ENCODE results near the gene RPS19. TPM values are rescaled to one million over a fixed set of nuclear protein-coding genes. Genes with fewer than 3 reads are reported as not detected.

The RPS19 gene
- total RNA-seq, 4 donors from 2014 or later = 673 to 1,241 (median 970) TPM

DNA sequence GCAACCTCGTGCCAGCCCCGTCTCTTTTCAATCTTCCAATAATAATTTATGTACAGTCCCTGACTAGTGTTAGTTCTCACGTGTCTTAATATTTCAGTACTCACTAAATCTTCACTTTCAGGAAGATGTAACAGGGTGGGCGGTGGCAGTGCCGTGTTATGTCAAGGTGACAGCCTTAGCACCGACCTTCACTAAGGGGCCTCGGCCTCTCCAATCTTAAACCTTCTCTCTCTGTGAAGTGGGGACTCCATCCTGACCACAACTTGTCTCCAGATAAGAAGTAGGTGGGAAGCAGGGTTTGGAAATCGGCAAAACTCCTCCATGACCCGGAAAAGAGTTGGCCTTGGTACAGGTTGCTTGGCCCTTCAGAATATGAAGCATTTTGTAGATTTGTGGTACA, 1.8 kb downstream of the RPS19 start:
- no peak overlapping the region for H3K4me3 ChIP-seq
- H3K9me3 ChIP-seq = no peaks in the 10 kb centered on the region
- no peak overlapping the region for H3K27ac ChIP-seq
- H3K27me3 ChIP-seq = no peaks in the 10 kb centered on the region
- TF ChIP-seq POLR2A (IDR thresholded peaks at IDR 0.05) (no peak), POLR2AphosphoS5 (IDR thresholded peaks at IDR 0.05) (no peak), EP300 (IDR thresholded peaks at IDR 0.05) (no peak)
- TF ChIP-seq, protein P1, sequence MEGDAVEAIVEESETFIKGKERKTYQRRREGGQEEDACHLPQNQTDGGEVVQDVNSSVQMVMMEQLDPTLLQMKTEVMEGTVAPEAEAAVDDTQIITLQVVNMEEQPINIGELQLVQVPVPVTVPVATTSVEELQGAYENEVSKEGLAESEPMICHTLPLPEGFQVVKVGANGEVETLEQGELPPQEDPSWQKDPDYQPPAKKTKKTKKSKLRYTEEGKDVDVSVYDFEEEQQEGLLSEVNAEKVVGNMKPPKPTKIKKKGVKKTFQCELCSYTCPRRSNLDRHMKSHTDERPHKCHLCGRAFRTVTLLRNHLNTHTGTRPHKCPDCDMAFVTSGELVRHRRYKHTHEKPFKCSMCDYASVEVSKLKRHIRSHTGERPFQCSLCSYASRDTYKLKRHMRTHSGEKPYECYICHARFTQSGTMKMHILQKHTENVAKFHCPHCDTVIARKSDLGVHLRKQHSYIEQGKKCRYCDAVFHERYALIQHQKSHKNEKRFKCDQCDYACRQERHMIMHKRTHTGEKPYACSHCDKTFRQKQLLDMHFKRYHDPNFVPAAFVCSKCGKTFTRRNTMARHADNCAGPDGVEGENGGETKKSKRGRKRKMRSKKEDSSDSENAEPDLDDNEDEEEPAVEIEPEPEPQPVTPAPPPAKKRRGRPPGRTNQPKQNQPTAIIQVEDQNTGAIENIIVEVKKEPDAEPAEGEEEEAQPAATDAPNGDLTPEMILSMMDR (IDR thresholded peaks at IDR 0.05) = no peak
- ATAC-seq = no peak
- 69 to 82% methylated on average over 4 to 5 of the region's 9 CpGs for WGBS, 2 donors (ENCODE audit: low coverage in 1 of 2)
- H3K4me1 ChIP-seq = peaks cover 4 to 68% (median 20%) of the 10 kb centered on the region in 3 donors
- peaks cover 0 to 58% of the 10 kb centered on the region in 2 donors for H3K36me3 ChIP-seq

DNA sequence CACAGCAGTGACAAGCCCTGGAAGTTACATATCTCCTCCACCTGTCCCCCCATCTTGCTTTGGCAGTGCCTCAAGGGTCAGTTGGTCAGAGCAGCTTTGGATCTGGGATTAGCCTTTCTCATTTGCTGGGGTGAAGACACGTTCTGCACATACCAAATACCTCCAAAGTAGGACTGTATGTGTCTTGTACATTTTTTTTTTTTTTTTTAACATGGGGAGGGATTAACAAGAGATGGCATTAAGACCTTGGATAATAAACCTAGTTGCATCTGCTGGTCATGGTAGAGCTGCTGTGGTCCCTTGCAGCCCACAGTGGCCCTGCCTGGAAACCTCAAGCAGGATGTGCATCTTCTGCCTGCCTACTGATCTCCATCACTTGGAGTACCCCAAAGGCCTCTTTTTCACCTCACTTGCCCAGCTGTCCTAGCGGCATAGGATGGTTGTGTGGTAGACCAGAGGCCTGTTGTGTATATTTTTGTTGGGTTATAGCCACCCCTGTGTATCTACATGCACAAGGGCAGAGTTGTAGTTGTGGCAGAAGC, 2.5 kb downstream of the RPS19 start:
- TF ChIP-seq EP300 (IDR thresholded peaks at IDR 0.05) (no peak), POLR2A (IDR thresholded peaks at IDR 0.05) (no peak)
- TF ChIP-seq, protein P1 (IDR thresholded peaks at IDR 0.05) = no peak
- ATAC-seq = no peak
- H3K4me1 ChIP-seq = peaks cover 4 to 74% (median 20%) of the 10 kb centered on the region in 3 donors
- no peaks in the 10 kb centered on the region for H3K27me3 ChIP-seq
- no peak overlapping the region for H3K4me3 ChIP-seq
- 67% methylated on average over 1 to 2 of the region's 2 CpGs for WGBS, 2 donors (ENCODE audit: low coverage in 1 of 2)
- H3K27ac ChIP-seq = no peak overlapping the region
- no peaks in the 10 kb centered on the region for H3K9me3 ChIP-seq
- peaks cover 0 to 65% of the 10 kb centered on the region in 2 donors for H3K36me3 ChIP-seq

DNA sequence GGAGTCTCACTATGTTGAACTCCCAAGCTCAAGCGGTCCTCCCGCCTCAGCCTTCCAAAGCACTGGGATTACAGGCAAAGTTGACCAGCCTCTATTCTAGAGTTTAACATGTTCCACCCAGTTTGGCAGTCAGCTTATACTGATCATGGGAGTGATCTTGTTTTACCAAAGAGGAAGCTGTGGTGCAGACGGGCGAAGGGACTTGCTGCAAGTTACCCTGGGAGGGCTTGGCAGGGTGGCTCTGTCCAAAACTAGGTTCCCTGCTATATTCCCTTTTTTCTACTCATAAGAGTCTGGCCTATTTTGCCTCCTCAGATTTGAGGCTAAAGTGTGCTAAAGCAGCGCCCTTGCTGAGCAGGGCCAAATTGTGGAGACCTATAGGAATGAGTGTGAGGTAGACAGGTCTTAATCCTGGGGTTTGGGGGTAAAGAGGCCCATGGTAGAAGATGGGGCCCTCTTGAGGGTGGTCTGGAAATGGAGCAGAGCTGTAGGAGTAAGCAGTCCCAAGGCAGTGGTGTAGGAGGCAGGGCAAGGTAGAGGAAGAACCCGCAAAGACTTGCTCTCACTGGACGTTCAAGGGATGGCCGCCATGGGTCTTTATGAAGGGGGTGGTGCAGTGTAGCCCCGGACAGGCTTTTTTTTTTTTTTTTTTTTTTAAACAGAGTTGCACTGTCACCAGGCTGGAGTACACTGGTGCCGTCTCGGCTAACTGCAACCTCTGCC, 3.3 kb downstream of the RPS19 start:
- peaks cover 4 to 80% (median 20%) of the 10 kb centered on the region in 3 donors for H3K4me1 ChIP-seq
- no peaks in the 10 kb centered on the region for H3K9me3 ChIP-seq
- no peak for ATAC-seq
- no peak overlapping the region for H3K27ac ChIP-seq
- H3K27me3 ChIP-seq = no peaks in the 10 kb centered on the region
- 74 to 82% methylated on average over 5 to 7 of the region's 11 CpGs for WGBS, 2 donors (ENCODE audit: low coverage in 1 of 2)
- no peak for TF ChIP-seq POLR2AphosphoS5 (IDR thresholded peaks at IDR 0.05)
- no peak for TF ChIP-seq EP300 (IDR thresholded peaks at IDR 0.05)
- TF ChIP-seq, protein P1 (IDR thresholded peaks at IDR 0.05) = no peak
- no peak for TF ChIP-seq POLR2A (IDR thresholded peaks at IDR 0.05)
- H3K4me3 ChIP-seq = no peak overlapping the region
- H3K36me3 ChIP-seq = peaks cover 0 to 72% of the 10 kb centered on the region in 2 donors

DNA sequence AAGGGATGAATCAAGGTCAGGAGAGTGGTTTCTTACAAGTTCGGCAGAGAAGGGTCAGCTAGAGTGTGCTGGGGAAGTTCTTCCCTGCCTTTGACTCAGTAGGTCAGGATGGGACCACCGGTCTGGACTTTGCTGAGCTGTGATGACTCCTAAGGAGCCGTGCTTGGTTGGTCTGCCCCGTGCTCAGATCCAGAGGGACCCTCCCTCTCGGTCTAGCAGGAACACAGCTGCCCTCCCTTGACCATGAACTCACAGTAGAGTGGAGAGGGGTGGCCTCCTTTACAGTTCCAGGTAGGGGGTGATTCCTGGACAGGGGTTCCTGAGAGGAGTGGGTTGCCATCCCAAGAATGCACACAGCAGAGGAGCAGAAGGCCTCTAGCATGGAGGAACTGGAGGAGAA, 4.3 kb downstream of the RPS19 start:
- H3K36me3 ChIP-seq = peaks cover 0 to 82% of the 10 kb centered on the region in 2 donors

DNA sequence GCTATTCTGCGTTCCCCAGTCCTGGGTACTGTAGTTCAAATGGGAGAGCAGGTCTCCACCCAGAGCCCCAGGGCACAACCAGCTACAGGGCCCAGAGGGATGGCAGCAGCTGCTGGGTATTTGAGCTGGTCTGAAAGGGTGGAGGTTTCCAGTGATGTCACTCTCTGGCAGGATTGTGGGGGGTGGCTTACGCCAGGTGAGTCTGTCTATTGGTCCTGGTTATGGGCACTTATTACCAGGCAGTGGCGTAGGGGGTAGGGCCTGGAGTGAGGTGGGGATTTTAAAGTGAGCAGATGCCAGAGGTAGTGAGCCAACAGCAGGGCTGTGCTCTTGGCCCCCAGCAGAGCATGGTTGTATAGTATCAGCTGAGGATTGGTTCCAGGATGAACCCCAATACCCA, 6.2 kb downstream of the RPS19 start:
- WGBS, 2 donors (ENCODE audit: low coverage in 1 of 2) = 40 to 84% methylated on average over 1 to 2 of the region's 3 CpGs
- ATAC-seq = no peak
- peaks cover 0 to 97% of the 10 kb centered on the region in 2 donors for H3K36me3 ChIP-seq

More for the DNA sequence above, 4.3 kb downstream of the RPS19 start:
- no peak for ATAC-seq
- WGBS, 2 donors (ENCODE audit: low coverage in 1 of 2) = no CpG with 5 or more reads among the region's 5 CpGs
- Histone ChIP-seq H3K9me3 (no peaks in the 10 kb centered on the region), H3K4me1 (peaks cover 4 to 83% (median 20%) of the 10 kb centered on the region in 3 donors), H3K27me3 (no peaks in the 10 kb centered on the region), H3K27ac (no peak overlapping the region), H3K4me3 (no peak overlapping the region)
- no peak for TF ChIP-seq EP300 (IDR thresholded peaks at IDR 0.05)

More for the DNA sequence above, 6.2 kb downstream of the RPS19 start:
- TF ChIP-seq, protein P1 (IDR thresholded peaks at IDR 0.05) = no peak
- TF ChIP-seq POLR2AphosphoS5 (IDR thresholded peaks at IDR 0.05) (no peak), POLR2A (IDR thresholded peaks at IDR 0.05) (no peak), EP300 (IDR thresholded peaks at IDR 0.05) (no peak)
- peaks cover 1 to 74% (median 13%) of the 10 kb centered on the region in 3 donors for H3K4me1 ChIP-seq
- no peak overlapping the region for H3K4me3 ChIP-seq
- H3K9me3 ChIP-seq = no peaks in the 10 kb centered on the region
- H3K27me3 ChIP-seq = no peaks in the 10 kb centered on the region
- no peak overlapping the region for H3K27ac ChIP-seq
